ENCODE data around the gene CTDSPL. TPM values are rescaled to one million over a fixed set of nuclear protein-coding genes. Genes with fewer than 3 reads are reported as not detected.
A peak's percentile ranks its signal among the peaks of the same experiment; 100 is the strongest.

The CTDSPL gene
- total RNA-seq, 1 donor from 2014 or later, result not detected

- ChIA-PET POLR2A (interaction anchor here (0.8 kb wide), 1 partner anchor 29 kb away, joined by 3 read pairs; no protein-coding TSS in a partner anchor), CTCF (interaction anchor here (1.4 kb wide), 1 partner anchor 17 kb away, joined by 3 read pairs; no protein-coding TSS in a partner anchor)
- Mint-ChIP-seq H3K4me1 (peaks cover 39% of the 10 kb centered on the region), H3K27ac (peak overlapping the region; percentile 95), H3K27me3 (no peaks in the 10 kb centered on the region), H3K9me3 (no peaks in the 10 kb centered on the region), H3K36me3 (ENCODE audit: low read depth) (peaks cover 22% of the 10 kb centered on the region), H3K4me3 (peak overlapping the region; percentile 99)
- DNase-seq (no peak), ATAC-seq (ENCODE audit: low read depth) (no peak)
- intact Hi-C loops (cut with micrococcal nuclease), result loop anchor here (1.0 kb wide), 1 partner anchor 173 kb away; the partner anchor contains the start of gene OXSR1
- TF ChIP-seq CTCF (IDR thresholded peaks at IDR 0.05), result no peak
Measured at GRCh38 chr3:37992271-37993066, 130.8 kb downstream of the CTDSPL start.

- H3K4me1 Mint-ChIP-seq, result peaks cover 41% of the 10 kb centered on the region
- intact Hi-C loops (cut with micrococcal nuclease), result loop anchor here (1.0 kb wide), 1 partner anchor 172 kb away; the partner anchor contains the start of gene OXSR1
- no peak for TF ChIP-seq CTCF (IDR thresholded peaks at IDR 0.05)
- H3K27me3 Mint-ChIP-seq, result no peaks in the 10 kb centered on the region
- DNase-seq (no peak), ATAC-seq (ENCODE audit: low read depth) (no peak)
- H3K36me3 Mint-ChIP-seq (ENCODE audit: low read depth), result peaks cover 22% of the 10 kb centered on the region
- CTCF ChIA-PET, result interaction anchor here (1.4 kb wide), 1 partner anchor 18 kb away, joined by 3 read pairs; no protein-coding TSS in a partner anchor
- POLR2A ChIA-PET, result interaction anchor here (0.8 kb wide), 1 partner anchor 29 kb away, joined by 3 read pairs; no protein-coding TSS in a partner anchor
- peak overlapping the region; percentile 99 for H3K4me3 Mint-ChIP-seq
- no peaks in the 10 kb centered on the region for H3K9me3 Mint-ChIP-seq
- H3K27ac Mint-ChIP-seq, result peak overlapping the region; percentile 95
Measured at GRCh38 chr3:37993067-37993455, 131.4 kb downstream of the CTDSPL start.

DNA sequence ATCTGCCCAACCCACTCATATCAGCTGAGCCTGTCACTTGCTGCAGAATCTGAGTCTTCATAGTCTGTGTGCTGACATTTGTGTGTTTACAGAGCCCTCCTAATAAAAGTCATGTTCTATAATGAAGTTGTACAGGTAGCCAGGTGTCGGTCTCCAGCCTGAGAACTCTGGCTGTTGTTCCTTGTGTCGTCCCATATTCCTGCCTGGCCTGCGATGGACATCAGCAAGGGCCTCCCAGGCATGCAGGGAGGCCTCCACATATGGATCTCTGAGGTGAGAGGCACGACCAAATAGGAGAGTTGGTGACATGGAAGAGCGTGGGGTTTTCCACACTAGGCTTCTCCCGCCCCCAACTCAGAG lies 131.8 kb downstream of the CTDSPL start:
- DNase-seq (no peak), ATAC-seq (ENCODE audit: low read depth) (no peak)
- H3K36me3 Mint-ChIP-seq (ENCODE audit: low read depth), result peaks cover 22% of the 10 kb centered on the region
- H3K4me3 Mint-ChIP-seq, result peak overlapping the region; percentile 99
- no peaks in the 10 kb centered on the region for H3K9me3 Mint-ChIP-seq
- no peaks in the 10 kb centered on the region for H3K27me3 Mint-ChIP-seq
- peaks cover 45% of the 10 kb centered on the region for H3K4me1 Mint-ChIP-seq
- H3K27ac Mint-ChIP-seq, result peak overlapping the region; percentile 95
- ChIA-PET POLR2A (no interaction called here), CTCF (interaction anchor here (1.4 kb wide), 1 partner anchor 18 kb away, joined by 3 read pairs; no protein-coding TSS in a partner anchor)
- intact Hi-C loops (cut with micrococcal nuclease), result loop anchor here (1.0 kb wide), 1 partner anchor 172 kb away; the partner anchor contains the start of gene OXSR1
- TF ChIP-seq CTCF (IDR thresholded peaks at IDR 0.05), result no peak

DNA sequence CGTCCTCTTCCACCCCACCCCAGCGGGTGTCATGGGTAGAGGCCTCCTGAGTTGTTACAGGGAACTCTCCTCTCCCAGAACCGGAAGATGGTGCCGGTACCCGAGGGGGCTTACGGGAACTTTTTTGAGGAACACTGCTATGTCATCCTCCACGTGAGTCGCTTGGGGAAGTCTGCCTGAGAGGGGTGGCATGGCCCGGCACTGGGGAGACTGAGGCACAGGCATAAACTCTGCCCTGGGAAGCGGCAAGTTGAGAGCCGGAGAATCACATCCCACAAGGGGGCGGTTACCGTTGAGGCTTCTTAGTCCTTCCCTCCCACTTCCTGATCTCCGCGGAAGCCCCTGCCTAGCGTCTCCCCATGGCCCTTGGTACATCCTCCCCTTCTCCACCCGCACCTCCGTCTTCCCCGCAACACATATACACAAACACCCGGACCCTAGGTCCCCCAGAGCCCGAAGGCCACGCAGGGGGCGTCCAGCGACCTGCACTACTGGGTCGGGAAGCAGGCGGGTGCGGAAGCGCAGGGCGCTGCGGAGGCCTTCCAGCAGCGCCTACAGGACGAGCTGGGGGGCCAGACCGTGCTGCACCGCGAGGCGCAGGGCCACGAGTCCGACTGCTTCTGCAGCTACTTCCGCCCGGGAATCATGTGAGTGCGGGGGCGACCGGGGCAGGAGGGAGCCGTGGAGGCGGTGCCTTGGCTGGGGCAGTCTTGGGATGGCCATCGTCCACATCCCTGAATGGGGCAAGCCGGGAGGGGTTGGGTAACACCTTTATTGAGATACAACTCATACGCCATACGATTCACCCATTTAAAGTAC lies 132.3 kb downstream of the CTDSPL start:
- intact Hi-C loops (cut with micrococcal nuclease), result loop anchor here (1.0 kb wide), 2 partner anchors 45 to 171 kb away; partner anchors contain the start of genes DLEC1 and OXSR1
- POLR2A ChIA-PET, result interaction anchor here (1.0 to 1.1 kb wide), 3 partner anchors 45 to 502 kb away, joined by 4 to 5 read pairs (median 4); partner anchors contain the start of genes DLEC1, EXOG and MYD88
- Mint-ChIP-seq H3K4me1 (peaks cover 49% of the 10 kb centered on the region), H3K27me3 (no peaks in the 10 kb centered on the region), H3K4me3 (peak overlapping the region; percentile 99), H3K36me3 (ENCODE audit: low read depth) (peaks cover 22% of the 10 kb centered on the region), H3K9me3 (no peaks in the 10 kb centered on the region), H3K27ac (peak overlapping the region; percentile 95)
- no peak for TF ChIP-seq CTCF (IDR thresholded peaks at IDR 0.05)
- DNase-seq (peak; percentile 61), ATAC-seq (ENCODE audit: low read depth) (peak; percentile 51)
- CTCF ChIA-PET, result interaction anchor here (0.9 kb wide), 1 partner anchor 46 kb away, joined by 3 read pairs; no protein-coding TSS in a partner anchor
